H1 (cell line): ENCODE data around the gene ARL2BP. TPM values are rescaled to one million over a fixed set of nuclear protein-coding genes. Genes with fewer than 3 reads are reported as not detected.

Source experiments
- CTCF ChIA-PET: fragments of 300-600 bp; sonication (Branson Sonifier 250); formaldehyde crosslinking; loops from one replicate; lab custom pipeline; 2021; ENCODE audit not compliant: partially characterized antibody; lab: Charles Lee
- POLR2A ChIA-PET: fragments of 300-600 bp; sonication (Branson Sonifier 250); formaldehyde crosslinking; loops from one replicate; lab custom pipeline; 2021; ENCODE audit warnings: inconsistent platforms; ENCODE audit not compliant: partially characterized antibody; lab: Charles Lee
- DNase-seq, 2 experiments: peaks; one replicate each; pipeline versions ENCODE4 v3.0.0 to v3.0.0-alpha.2; 2010 to 2022; ENCODE audit warnings: low spot score in 2 of 2, low read depth in 1 of 2, mixed read lengths in 1 of 2
- FAIRE-seq: peaks from 2 replicates; lab custom pipeline; 2011; peaks lifted over from hg19 to GRCh38; lab: Jason Lieb, UNC
- H2AFZ ChIP-seq: 2 replicates; pipeline ENCODE4 v1.8.1; 2012; ENCODE audit warnings: low read length, inconsistent platforms
- H2AK5ac ChIP-seq: 2 replicates; pipeline ENCODE4 v1.6.1; 2013; ENCODE audit warnings: low read depth, low read length
- H2BK120ac ChIP-seq: replicated peaks from 2 replicates; pipeline ENCODE3; 2013; ENCODE audit warnings: low read depth, low read length, inconsistent platforms
- H2BK12ac ChIP-seq: 2 replicates; pipeline ENCODE4 v1.6.1; 2013; ENCODE audit warnings: low read depth, low read length
- H2BK15ac ChIP-seq: 2 replicates; pipeline ENCODE4 v1.6.1; 2013; ENCODE audit warnings: low read length
- H2BK20ac ChIP-seq: 2 replicates; pipeline ENCODE4 v1.6.1; 2013; ENCODE audit warnings: low read length
- H2BK5ac ChIP-seq: 2 replicates; pipeline ENCODE4 v1.6.1; 2013; ENCODE audit warnings: low read depth, low read length
- H3K14ac ChIP-seq: 2 replicates; pipeline ENCODE4 v1.6.1; 2013; ENCODE audit warnings: inconsistent platforms; ENCODE audit not compliant: insufficient read length
- H3K18ac ChIP-seq: 2 replicates; pipeline ENCODE4 v1.6.1; 2013; ENCODE audit warnings: low read length; ENCODE audit errors: extremely low read depth
- H3K23ac ChIP-seq: 2 replicates; pipeline ENCODE4 v1.6.1; 2013; ENCODE audit warnings: inconsistent platforms; ENCODE audit not compliant: insufficient read length
- H3K23me2 ChIP-seq: 2 replicates; pipeline ENCODE4 v1.6.1; 2013; ENCODE audit warnings: low read depth, low read length
- H3K27ac ChIP-seq: 2 replicates; pipeline ENCODE4 v1.6.1; 2011; ENCODE audit warnings: low read depth, low read length, inconsistent platforms
- H3K27me3 ChIP-seq, 4 experiments: replicated peaks in 1 of 4; 1 replicate in 1 of 4; 2 replicates in 3 of 4; pipeline versions ENCODE4 v1.6.1 to v1.8.1; 2011 to 2013; ENCODE audit warnings: low read length in 3 of 4, mild to moderate bottlenecking in 3 of 4, inconsistent platforms in 2 of 4, mixed read lengths in 2 of 4, moderate library complexity in 1 of 4; ENCODE audit not compliant: control insufficient read depth in 3 of 4, insufficient read depth in 3 of 4; ENCODE audit errors: extremely low read depth in 1 of 4
- H3K36me3 ChIP-seq, 4 experiments: 2 replicates each; pipeline versions ENCODE4 v1.6.1 to v1.8.1; 2011 to 2013; ENCODE audit warnings: mild to moderate bottlenecking in 4 of 4, low read length in 3 of 4, moderate library complexity in 2 of 4, control low read depth in 1 of 4, inconsistent platforms in 1 of 4; ENCODE audit not compliant: insufficient read depth in 4 of 4, control insufficient read depth in 2 of 4
- H3K4ac ChIP-seq: replicated peaks from 2 replicates; pipeline ENCODE3; 2013; ENCODE audit warnings: low read length, low read depth, mixed read lengths, inconsistent platforms; ENCODE audit not compliant: insufficient read length
- H3K4me1 ChIP-seq, 4 experiments: replicated peaks in 1 of 4; 1 replicate in 1 of 4; 2 replicates in 3 of 4; pipeline versions ENCODE4 v1.6.1 to v1.8.1; 2011 to 2013; ENCODE audit warnings: low read length in 3 of 4, inconsistent platforms in 2 of 4, mixed read lengths in 1 of 4; ENCODE audit not compliant: insufficient read depth in 4 of 4, control insufficient read depth in 3 of 4
- H3K4me2 ChIP-seq, 2 experiments: 2 replicates each; pipeline versions ENCODE4 v1.6.1 to v1.8.1; 2011 to 2013; ENCODE audit warnings: low read depth in 2 of 2, low read length in 2 of 2, control low read depth in 1 of 2, inconsistent platforms in 1 of 2, mild to moderate bottlenecking in 1 of 2; ENCODE audit not compliant: insufficient read depth in 1 of 2
- H3K4me3 ChIP-seq, 4 experiments: fragments of 200-600, 300-600 bp in 1 of 4; sonication (generic), shearing (Covaris generic), sonication (Bioruptor Twin) in 1 of 4; 2 replicates each; pipeline versions ENCODE4 v1.5.1 to v1.8.1; 2011 to 2016; ENCODE audit warnings: low read length in 4 of 4, low read depth in 3 of 4, control low read depth in 2 of 4, inconsistent platforms in 2 of 4, mild to moderate bottlenecking in 2 of 4, mixed read lengths in 1 of 4, moderate library complexity in 1 of 4; ENCODE audit not compliant: insufficient read depth in 2 of 4; ENCODE audit errors: extremely low read depth in 1 of 4
- H3K56ac ChIP-seq: replicated peaks from 2 replicates; pipeline ENCODE3; 2013; ENCODE audit warnings: low read depth, mild to moderate bottlenecking, mixed read lengths, low read length, inconsistent platforms; ENCODE audit not compliant: insufficient read length
- H3K79me1 ChIP-seq: 2 replicates; pipeline ENCODE4 v1.6.1; 2013; ENCODE audit warnings: low read depth, low read length, control low read depth
- H3K79me2 ChIP-seq, 2 experiments: 2 replicates each; pipeline versions ENCODE4 v1.6.1 to v1.8.1; 2012 to 2013; ENCODE audit warnings: low read length in 2 of 2, mild to moderate bottlenecking in 2 of 2, inconsistent platforms in 1 of 2; ENCODE audit not compliant: insufficient read depth in 2 of 2, control insufficient read depth in 1 of 2
- H3K9ac ChIP-seq, 4 experiments: replicated peaks in 1 of 4; 1 replicate in 1 of 4; 2 replicates in 3 of 4; pipeline versions ENCODE4 v1.6.1 to v1.8.1; 2011 to 2013; ENCODE audit warnings: low read depth in 3 of 4, low read length in 3 of 4, control low read depth in 2 of 4, mild to moderate bottlenecking in 2 of 4, moderate library complexity in 2 of 4, inconsistent platforms in 1 of 4; ENCODE audit errors: extremely low read depth in 1 of 4
- H3K9me3 ChIP-seq, 2 experiments: 2 replicates each; pipeline versions ENCODE4 v1.6.1 to v1.8.1; 2012 to 2013; ENCODE audit warnings: mild to moderate bottlenecking in 2 of 2, moderate library complexity in 2 of 2, control low read depth in 1 of 2, inconsistent platforms in 1 of 2, low read depth in 1 of 2, low read length in 1 of 2, mixed read lengths in 1 of 2; ENCODE audit not compliant: insufficient read depth in 2 of 2
- H4K20me1 ChIP-seq, 2 experiments: replicated peaks in 1 of 2; 2 replicates each; pipeline versions ENCODE3 to v1.8.1; 2011 to 2013; ENCODE audit warnings: inconsistent platforms in 2 of 2, low read length in 2 of 2, mild to moderate bottlenecking in 1 of 2; ENCODE audit not compliant: insufficient read depth in 2 of 2, control insufficient read depth in 1 of 2
- H4K5ac ChIP-seq: 2 replicates; pipeline ENCODE4 v1.6.1; 2013; ENCODE audit warnings: low read length, low read depth, mixed read lengths, inconsistent platforms; ENCODE audit not compliant: insufficient read length
- H4K8ac ChIP-seq: 2 replicates; pipeline ENCODE4 v1.8.0; 2013; ENCODE audit warnings: mild to moderate bottlenecking, moderate library complexity, low read length, inconsistent platforms; ENCODE audit not compliant: insufficient read depth; ENCODE audit errors: extremely low read depth
- H4K91ac ChIP-seq: replicated peaks from 2 replicates; pipeline ENCODE3; 2013; ENCODE audit warnings: low read length, mixed read lengths, inconsistent platforms; ENCODE audit not compliant: insufficient read length
- ASH2L ChIP-seq: fragments of 200-600, 300-600 bp; sonication (generic); IDR thresholded peaks from one replicate; pipeline ENCODE4 v1.7.1; 2017; ENCODE audit warnings: low read length
- WGBS, 2 experiments: shearing (Covaris generic) in 1 of 2; methylation state at CpG; one replicate each; pipeline versions ENCODE4 v1.1.6 to v1.1.7; 2013 to 2015; ENCODE audit warnings: low lambda C conversion rate in 2 of 2, mixed read lengths in 2 of 2, inconsistent platforms in 1 of 2, low coverage in 1 of 2, missing lambda C conversion rate in 1 of 2; ENCODE audit not compliant: insufficient replicate concordance in 2 of 2, insufficient coverage in 1 of 2, insufficient read length in 1 of 2; ENCODE audit errors: extremely low coverage in 1 of 2, missing lambda C conversion rate in 1 of 2; 5-methylcytosine and 5-hydroxymethylcytosine counted together
- polyA plus RNA-seq, 7 experiments: library from polyadenylated mRNA; depleted of rRNA in 3 of 7; stranded (reverse) in 5 of 7; unstranded in 2 of 7; fragments of >200 nt in 5 of 7; fragments of 200-250 nt in 2 of 7; gene quantifications; 1 replicate in 5 of 7; 2 replicates in 1 of 7; 4 replicates in 1 of 7; pipeline versions ENCODE4 v1.2.1 to v1.2.3, GENCODE V29; 2011 to 2013; ENCODE audit warnings: missing spikeins in 2 of 7, mixed read lengths in 2 of 7
- total RNA-seq: library from RNA; stranded (reverse); fragmentation: NEBNext Ultra II Directional; extraction: Animal tissue kit (Norgen Biotek cat#: 25700); gene quantifications from 2 replicates; pipeline ENCODE4 v1.2.1, GENCODE V29; 2021

Gene ARL2BP
- total and polyA plus RNA-seq, 2 of the 8 experiments (the other 6 are each of a cell fraction or from before 2014, with no cell fraction given) = 13.6 to 18.3 TPM

- no peaks in the 10 kb centered on the region for H3K9me3 ChIP-seq
- no peak overlapping the region for H3K56ac ChIP-seq
- H3K36me3 ChIP-seq = no peaks in the 10 kb centered on the region
- no peak overlapping the region for H2AFZ ChIP-seq
- H3K79me1 ChIP-seq = no peaks in the 10 kb centered on the region
- no peak overlapping the region for H3K9ac ChIP-seq
- no peak overlapping the region for H3K4ac ChIP-seq
- 0 out of 2 replicates have a peak, but pooled peaks cover 1% of the 10 kb centered on the region for H3K23me2 ChIP-seq
- ChIA-PET POLR2A (no interaction called here), CTCF (interaction anchor here (1.1 to 1.5 kb wide), 2 partner anchors 8 to 11 kb away, joined by 3 to 4 read pairs; no protein-coding TSS in a partner anchor)
- H3K27me3 ChIP-seq = no peaks in the 10 kb centered on the region
- WGBS, 2 experiments = 89% methylated on average over 5 of the region's 5 CpGs; no CpG with 5 or more reads in 1 of the 2 experiments
- H2BK20ac ChIP-seq = no peak overlapping the region
- H3K4me3 ChIP-seq = no peak overlapping the region
- no peak for TF ChIP-seq ASH2L
- no peak overlapping the region for H4K8ac ChIP-seq
- H3K4me2 ChIP-seq = no peak overlapping the region
- no peak overlapping the region for H3K14ac ChIP-seq
- no peak overlapping the region for H2AK5ac ChIP-seq
- no peaks in the 10 kb centered on the region for H3K79me2 ChIP-seq
- H3K18ac ChIP-seq = no peak overlapping the region; the same call in 1 of the 2 replicates
- H4K20me1 ChIP-seq = no peaks in the 10 kb centered on the region
- no peak overlapping the region for H2BK5ac ChIP-seq
- no peak overlapping the region for H3K23ac ChIP-seq
- DNase-seq (no peak), FAIRE-seq (no peak)
- H4K91ac ChIP-seq = no peak overlapping the region
- H4K5ac ChIP-seq = no peak overlapping the region
- no peak overlapping the region for H2BK15ac ChIP-seq
- H2BK120ac ChIP-seq = no peak overlapping the region
- no peak overlapping the region for H2BK12ac ChIP-seq
- H3K27ac ChIP-seq = no peak overlapping the region
- H3K4me1 ChIP-seq = peaks cover 0 to 6% (median 0%) of the 10 kb centered on the region in 4 experiments; a peak in 1 of 7 replicates
These were observed 26.9 kb downstream of the ARL2BP start for GRCh38 chr16:57271867-57272495.
